ENCODE measurements around the gene PHF5A.

Gene PHF5A
- 32.4 to 58.0 (median 37.1) reads per million in 4 experiments for total RNA-seq

- peak; percentile 97 for DNase-seq
Measured at GRCh38 chr22:41468381-41469217, at the start of gene PHF5A, which contains the start of gene ACO2. Gene PHF5A (minus strand): TSS chr22:41468692. CDS start chr22:41468653, 39 bp downstream. Gene ACO2 (plus strand): TSS chr22:41469117. CDS start chr22:41469147, 30 bp downstream.

- DNase-seq, result no peak
Measured at GRCh38 chr22:41518048-41518347, 49.5 kb upstream of the PHF5A start.

GRCh38 chr22:41517172-41518047 lies 48.9 kb upstream of the PHF5A start:
- peak; percentile 37 for DNase-seq

GRCh38 chr22:41516462-41516861 lies 48.0 kb upstream of the PHF5A start:
- no peak for DNase-seq

GRCh38 chr22:41513391-41513790 lies 44.9 kb upstream of the PHF5A start:
- DNase-seq, result no peak

- no peak for DNase-seq
Measured at GRCh38 chr22:41512421-41513194, 44.1 kb upstream of the PHF5A start.

GRCh38 chr22:41511521-41511968 lies 43.1 kb upstream of the PHF5A start:
- no peak for DNase-seq

- DNase-seq, result no peak
Measured at GRCh38 chr22:41508770-41509170, 40.3 kb upstream of the PHF5A start.

GRCh38 chr22:41507330-41508063 lies 39.0 kb upstream of the PHF5A start:
- no peak for DNase-seq

- DNase-seq, result no peak
Measured at GRCh38 chr22:41505511-41506220, 37.2 kb upstream of the PHF5A start.

GRCh38 chr22:41504816-41505215 lies 36.3 kb upstream of the PHF5A start:
- no peak for DNase-seq

GRCh38 chr22:41504397-41504796 lies 35.9 kb upstream of the PHF5A start:
- DNase-seq, result no peak

GRCh38 chr22:41501209-41501608 lies 32.7 kb upstream of the PHF5A start:
- no peak for DNase-seq

- DNase-seq, result no peak
Measured at GRCh38 chr22:41500303-41500702, 31.8 kb upstream of the PHF5A start.

- no peak for DNase-seq
Measured at GRCh38 chr22:41499624-41500280, 31.3 kb upstream of the PHF5A start.

- DNase-seq, result no peak
Measured at GRCh38 chr22:41498303-41498835, 29.9 kb upstream of the PHF5A start.

GRCh38 chr22:41491374-41492100 lies 23.0 kb upstream of the PHF5A start:
- DNase-seq, result no peak

- no peak for DNase-seq
Measured at GRCh38 chr22:41488596-41489385, 20.3 kb upstream of the PHF5A start.

- no peak for DNase-seq
Measured at GRCh38 chr22:41488076-41488475, 19.6 kb upstream of the PHF5A start.

Data from effector CD8-positive, alpha-beta T cell (primary cell).